Hematopoietic multipotent progenitor cell treated with erythropoietin and hydrocortisone succinate and interleukin-3 and kit ligand, for 6 days (in vitro differentiated cells): ENCODE results near the gene HBA2.
A peak's percentile ranks its signal among the peaks of the same experiment; 100 is the strongest.
"Not testable (repeated sequence)": the region's sequence is repeated elsewhere in the genome, so short reads cannot be mapped to it uniquely, and the experiment has no call there.

ENCODE experiments used
- DNase-seq: peaks from one replicate; pipeline ENCODE4 v3.0.0-alpha.2; 2015

HBA2 gene

DNA sequence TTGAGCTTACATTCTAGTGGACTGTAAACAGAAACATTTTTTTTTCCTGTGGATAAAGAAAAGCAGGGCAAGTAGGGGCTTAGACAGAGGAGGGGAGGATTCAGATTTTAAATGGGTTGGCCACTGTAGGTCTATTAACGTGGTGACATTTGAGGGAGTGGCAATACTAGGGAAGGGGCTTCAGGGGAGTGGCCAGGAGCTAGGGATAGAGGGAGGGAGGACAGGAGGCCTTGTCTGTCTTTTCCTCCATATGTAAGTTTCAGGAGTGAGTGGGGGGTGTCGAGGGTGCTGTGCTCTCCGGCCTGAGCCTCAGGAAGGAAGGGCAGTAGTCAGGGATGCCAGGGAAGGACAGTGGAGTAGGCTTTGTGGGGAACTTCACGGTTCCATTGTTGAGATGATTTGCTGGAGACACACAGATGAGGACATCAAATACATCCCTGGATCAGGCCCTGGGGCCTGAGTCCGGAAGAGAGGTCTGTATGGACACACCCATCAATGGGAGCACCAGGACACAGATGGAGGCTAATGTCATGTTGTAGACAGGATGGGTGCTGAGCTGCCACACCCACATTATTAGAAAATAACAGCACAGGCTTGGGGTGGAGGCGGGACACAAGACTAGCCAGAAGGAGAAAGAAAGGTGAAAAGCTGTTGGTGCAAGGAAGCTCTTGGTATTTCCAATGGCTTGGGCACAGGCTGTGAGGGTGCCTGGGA, 13.4 kb upstream of the HBA2 start:
- DNase-seq: no peak

GRCh38 chr16:160242-160641, 12.4 kb upstream of the HBA2 start:
- DNase-seq: not testable (repeated sequence)

GRCh38 chr16:160691-161190, 11.9 kb upstream of the HBA2 start:
- no peak for DNase-seq

DNA sequence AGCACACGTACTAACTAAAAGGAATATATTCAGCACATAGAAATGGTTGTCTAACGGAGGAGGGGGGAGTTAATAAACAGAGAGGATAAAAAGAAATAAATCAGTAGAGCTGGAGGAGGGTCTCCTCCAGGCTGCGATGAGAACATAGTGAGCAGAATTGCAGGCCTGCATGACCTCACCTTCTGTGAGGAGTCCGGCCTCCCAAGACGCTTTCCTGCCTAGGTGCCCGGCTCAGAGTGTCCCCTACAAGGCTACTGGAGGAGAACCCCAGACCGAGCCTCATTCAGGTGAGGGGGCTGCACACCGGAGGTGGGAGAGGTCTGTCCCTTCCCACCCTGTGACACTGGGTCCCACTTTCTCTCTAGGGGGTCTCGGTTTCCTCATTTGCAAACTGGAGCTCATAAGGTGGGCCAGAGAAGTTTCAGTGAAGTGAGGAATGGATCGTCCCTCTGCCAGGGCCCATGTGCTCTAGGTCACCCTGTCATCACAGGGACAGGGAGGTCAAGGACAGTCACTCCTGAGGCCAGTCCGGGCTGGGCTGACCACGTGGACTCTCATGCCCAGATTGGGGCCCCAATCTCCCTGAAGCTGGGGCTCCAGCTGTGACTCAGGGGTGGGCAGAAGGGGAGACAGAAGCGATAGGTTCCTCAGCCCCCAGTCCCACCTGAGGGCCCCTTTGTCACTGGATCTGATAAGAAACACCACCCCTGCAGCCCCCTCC, 10.2 kb upstream of the HBA2 start:
- DNase-seq: no peak

- DNase-seq: not testable (repeated sequence)
Measured at GRCh38 chr16:163139-163538, 9.5 kb upstream of the HBA2 start.

- not testable (repeated sequence) for DNase-seq
Measured at GRCh38 chr16:163696-164095, 9.0 kb upstream of the HBA2 start.

GRCh38 chr16:164134-164823, 8.4 kb upstream of the HBA2 start:
- DNase-seq: not testable (repeated sequence)

GRCh38 chr16:164827-165538, 7.7 kb upstream of the HBA2 start:
- DNase-seq: no peak

GRCh38 chr16:165539-166374, 6.9 kb upstream of the HBA2 start, which contains the start of gene HBM:
Gene HBM, plus strand, starts transcription at chr16:165978. Its CDS starts 20 bp downstream, at chr16:165998.
- DNase-seq: peak; percentile 78

DNA sequence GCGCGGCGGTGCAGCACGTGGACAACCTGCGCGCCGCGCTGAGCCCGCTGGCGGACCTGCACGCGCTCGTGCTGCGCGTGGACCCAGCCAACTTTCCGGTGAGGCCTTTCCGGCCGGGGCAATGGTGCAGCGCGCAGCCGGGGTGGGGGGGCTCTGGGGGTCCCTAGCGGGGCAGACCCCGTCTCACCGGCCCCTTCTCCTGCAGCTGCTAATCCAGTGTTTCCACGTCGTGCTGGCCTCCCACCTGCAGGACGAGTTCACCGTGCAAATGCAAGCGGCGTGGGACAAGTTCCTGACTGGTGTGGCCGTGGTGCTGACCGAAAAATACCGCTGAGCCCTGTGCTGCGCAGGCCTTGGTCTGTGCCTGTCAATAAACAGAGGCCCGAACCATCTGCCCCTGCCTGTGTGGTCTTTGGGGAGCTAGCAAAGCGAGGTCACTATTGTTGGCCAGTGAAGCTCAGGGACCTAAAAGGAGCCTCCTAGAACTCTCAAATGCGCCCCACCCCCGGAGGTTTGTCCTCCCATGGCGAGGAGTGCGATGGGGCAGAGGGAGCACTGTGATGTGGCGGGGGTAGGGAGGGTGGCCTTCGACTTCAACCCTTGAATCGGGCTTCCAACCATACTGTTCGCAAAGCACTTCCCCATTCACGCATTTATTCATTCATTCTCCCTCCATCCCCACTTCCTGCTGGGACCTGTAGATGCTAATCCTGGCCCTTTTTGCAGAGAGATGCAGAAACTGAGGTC, 6.1 kb upstream of the HBA2 start:
- DNase-seq: peak; percentile 42

DNA sequence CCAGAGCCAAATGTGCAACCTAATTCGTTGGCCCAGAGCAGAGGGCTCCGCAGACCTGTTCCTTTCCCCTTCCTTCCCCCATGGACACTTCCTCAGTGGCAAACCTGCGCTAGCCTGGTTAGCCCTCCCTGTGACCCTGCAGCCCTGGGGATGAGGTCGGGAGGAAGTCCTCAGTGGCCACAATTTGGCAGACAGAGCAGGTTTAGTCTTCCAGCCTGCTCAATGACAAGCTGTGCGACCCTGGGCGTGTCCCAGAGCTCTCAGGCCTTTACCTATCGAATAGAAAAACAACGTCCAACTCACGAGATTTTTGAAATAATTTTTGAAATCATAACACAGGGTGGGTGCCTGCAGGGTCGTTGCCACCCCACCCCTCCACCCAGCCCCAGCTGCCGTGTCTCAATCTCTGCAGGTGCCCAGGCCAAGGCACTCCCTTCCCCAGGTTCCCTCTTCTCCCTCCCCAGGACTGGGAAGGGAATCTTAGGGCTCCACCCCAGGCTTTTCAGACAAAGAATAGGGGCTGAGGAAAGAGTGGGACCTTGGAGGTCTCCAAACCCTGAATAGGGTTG, 5.5 kb upstream of the HBA2 start:
- DNase-seq: no peak

GRCh38 chr16:168424-168823, 4.3 kb upstream of the HBA2 start:
- DNase-seq: no peak

DNA sequence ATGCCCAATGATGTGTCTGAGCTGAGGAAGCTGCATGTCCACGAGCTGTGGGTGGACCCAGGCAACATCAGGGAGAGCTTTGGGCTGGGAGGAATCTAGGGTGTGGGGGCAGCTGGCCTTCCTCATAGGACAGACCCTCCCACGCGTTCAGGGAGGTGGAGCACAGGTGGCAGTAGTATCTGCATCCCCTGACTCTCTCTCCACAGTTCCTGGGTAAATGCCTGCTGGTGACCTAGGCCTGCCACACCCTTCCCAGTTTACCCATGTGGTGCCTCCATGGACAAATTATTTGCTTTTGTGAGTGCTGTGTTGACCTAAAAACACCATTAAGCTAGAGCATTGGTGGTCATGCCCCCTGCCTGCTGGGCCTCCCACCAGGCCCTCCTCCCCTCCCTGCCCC, 3.7 kb upstream of the HBA2 start:
- DNase-seq: no peak

- peak; percentile 47 for DNase-seq
Measured at GRCh38 chr16:170088-170507, 2.6 kb upstream of the HBA2 start.

GRCh38 chr16:170788-171187, 1.9 kb upstream of the HBA2 start:
- DNase-seq: no peak

DNA sequence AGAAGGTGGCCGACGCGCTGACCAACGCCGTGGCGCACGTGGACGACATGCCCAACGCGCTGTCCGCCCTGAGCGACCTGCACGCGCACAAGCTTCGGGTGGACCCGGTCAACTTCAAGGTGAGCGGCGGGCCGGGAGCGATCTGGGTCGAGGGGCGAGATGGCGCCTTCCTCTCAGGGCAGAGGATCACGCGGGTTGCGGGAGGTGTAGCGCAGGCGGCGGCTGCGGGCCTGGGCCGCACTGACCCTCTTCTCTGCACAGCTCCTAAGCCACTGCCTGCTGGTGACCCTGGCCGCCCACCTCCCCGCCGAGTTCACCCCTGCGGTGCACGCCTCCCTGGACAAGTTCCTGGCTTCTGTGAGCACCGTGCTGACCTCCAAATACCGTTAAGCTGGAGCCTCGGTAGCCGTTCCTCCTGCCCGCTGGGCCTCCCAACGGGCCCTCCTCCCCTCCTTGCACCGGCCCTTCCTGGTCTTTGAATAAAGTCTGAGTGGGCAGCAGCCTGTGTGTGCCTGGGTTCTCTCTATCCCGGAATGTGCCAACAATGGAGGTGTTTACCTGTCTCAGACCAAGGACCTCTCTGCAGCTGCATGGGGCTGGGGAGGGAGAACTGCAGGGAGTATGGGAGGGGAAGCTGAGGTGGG, 657 bp downstream of the HBA2 start:
- DNase-seq: not testable (repeated sequence)

GRCh38 chr16:173928-174769, 1.5 kb downstream of the HBA2 start:
- peak; percentile 70 for DNase-seq

- peak; percentile 93 for DNase-seq
Measured at GRCh38 chr16:175011-175949, 2.6 kb downstream of the HBA2 start.
